Adrenal gland (tissue), 5 donors: ENCODE results near the gene ACVR2B.
"Not testable (repeated sequence)": the region's sequence is repeated elsewhere in the genome, so short reads cannot be mapped to it uniquely, and the experiment has no call there.

Experiments used
- POLR2A ChIP-seq, 2 donors: fragments of 450-650 bp; IDR thresholded peaks; one replicate each; pipeline ENCODE4 v1.6.1; 2017; ENCODE audit warnings: antibody characterized with exemption in 2 of 2, mild to moderate bottlenecking in 2 of 2, moderate library complexity in 1 of 2
- TF ChIP-seq, protein P1 (sequence below), 6 experiments: fragments of 450-650 bp in 4 of 6; fragments of 200-600 bp in 2 of 6; sonication (generic) in 1 of 6; IDR thresholded peaks; 1 replicate in 5 of 6; 2 replicates in 1 of 6; pipeline versions ENCODE4 v1.5.1 to v1.8.0; 2016 to 2021; ENCODE audit warnings: antibody characterized with exemption in 6 of 6, mild to moderate bottlenecking in 2 of 6, moderate library complexity in 1 of 6
- donor health status: DM: no; HTN: no; CAD: no.

DNA sequence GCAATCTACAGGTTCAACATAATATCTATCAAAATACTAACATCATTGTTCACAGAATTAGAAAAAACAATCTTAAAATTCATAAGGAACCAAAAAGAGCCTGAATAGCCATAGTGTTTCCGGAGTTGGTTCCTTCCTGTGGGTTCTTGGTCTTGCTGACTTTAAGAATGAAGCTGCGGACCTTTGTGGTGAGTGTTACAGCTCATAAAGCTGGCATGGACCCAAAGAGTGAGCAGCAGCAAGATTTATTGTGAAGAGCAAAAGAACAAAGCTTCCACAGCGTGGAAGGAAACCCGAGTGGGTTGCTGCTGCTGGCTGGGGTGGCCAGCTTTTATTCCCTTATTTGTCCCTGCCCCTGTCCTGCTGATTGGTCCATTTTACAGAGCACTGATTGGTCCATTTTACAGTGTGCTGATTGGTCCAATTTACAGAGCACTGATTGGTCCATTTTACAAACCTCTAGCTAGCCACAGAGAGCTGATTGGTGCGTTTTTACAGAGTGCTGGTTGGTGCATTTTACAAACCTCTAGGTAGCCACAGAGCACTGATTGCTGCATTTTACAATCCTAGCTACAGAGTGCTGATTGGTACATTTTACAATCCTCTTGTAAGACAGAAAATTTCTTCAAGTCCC lies 15.1 kb upstream of the ACVR2B start:
- TF ChIP-seq, protein P1, sequence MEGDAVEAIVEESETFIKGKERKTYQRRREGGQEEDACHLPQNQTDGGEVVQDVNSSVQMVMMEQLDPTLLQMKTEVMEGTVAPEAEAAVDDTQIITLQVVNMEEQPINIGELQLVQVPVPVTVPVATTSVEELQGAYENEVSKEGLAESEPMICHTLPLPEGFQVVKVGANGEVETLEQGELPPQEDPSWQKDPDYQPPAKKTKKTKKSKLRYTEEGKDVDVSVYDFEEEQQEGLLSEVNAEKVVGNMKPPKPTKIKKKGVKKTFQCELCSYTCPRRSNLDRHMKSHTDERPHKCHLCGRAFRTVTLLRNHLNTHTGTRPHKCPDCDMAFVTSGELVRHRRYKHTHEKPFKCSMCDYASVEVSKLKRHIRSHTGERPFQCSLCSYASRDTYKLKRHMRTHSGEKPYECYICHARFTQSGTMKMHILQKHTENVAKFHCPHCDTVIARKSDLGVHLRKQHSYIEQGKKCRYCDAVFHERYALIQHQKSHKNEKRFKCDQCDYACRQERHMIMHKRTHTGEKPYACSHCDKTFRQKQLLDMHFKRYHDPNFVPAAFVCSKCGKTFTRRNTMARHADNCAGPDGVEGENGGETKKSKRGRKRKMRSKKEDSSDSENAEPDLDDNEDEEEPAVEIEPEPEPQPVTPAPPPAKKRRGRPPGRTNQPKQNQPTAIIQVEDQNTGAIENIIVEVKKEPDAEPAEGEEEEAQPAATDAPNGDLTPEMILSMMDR (IDR thresholded peaks at IDR 0.05): not testable (repeated sequence)
- not testable (repeated sequence) for TF ChIP-seq POLR2A (IDR thresholded peaks at IDR 0.05)
